Nephron progenitor cell (in vitro differentiated cells): ENCODE results near the gene NSF.

ENCODE experiments used
- DNase-seq: peaks from one replicate; pipeline ENCODE4 v3.0.0; 2021
- H3K27ac Mint-ChIP-seq: 2 replicates; pipeline ENCODE4 v1.8.0; 2021; ENCODE audit warnings: mild to moderate bottlenecking, moderate library complexity, mixed read lengths
- H3K27me3 Mint-ChIP-seq: 2 replicates; pipeline ENCODE4 v1.8.0; 2021; ENCODE audit warnings: mild to moderate bottlenecking, low read depth, mixed read lengths; ENCODE audit not compliant: poor library complexity
- H3K36me3 Mint-ChIP-seq: 2 replicates; pipeline ENCODE4 v1.8.0; 2021; ENCODE audit warnings: low read depth, mixed read lengths
- H3K4me1 Mint-ChIP-seq: 2 replicates; pipeline ENCODE4 v1.8.0; 2021; ENCODE audit warnings: mixed read lengths
- H3K4me3 Mint-ChIP-seq: 2 replicates; pipeline ENCODE4 v1.8.0; 2021; ENCODE audit warnings: mild to moderate bottlenecking, moderate library complexity, mixed read lengths
- H3K9me3 Mint-ChIP-seq: 2 replicates; pipeline ENCODE4 v1.8.0; 2021; ENCODE audit warnings: mild to moderate bottlenecking, moderate library complexity, mixed read lengths
- TF ChIP-seq, protein P1 (sequence below): fragments of 200-600 bp; sonication (generic); IDR thresholded peaks from 2 replicates; pipeline ENCODE4 v1.5.0; 2021; ENCODE audit warnings: antibody characterized with exemption

NSF gene

DNA sequence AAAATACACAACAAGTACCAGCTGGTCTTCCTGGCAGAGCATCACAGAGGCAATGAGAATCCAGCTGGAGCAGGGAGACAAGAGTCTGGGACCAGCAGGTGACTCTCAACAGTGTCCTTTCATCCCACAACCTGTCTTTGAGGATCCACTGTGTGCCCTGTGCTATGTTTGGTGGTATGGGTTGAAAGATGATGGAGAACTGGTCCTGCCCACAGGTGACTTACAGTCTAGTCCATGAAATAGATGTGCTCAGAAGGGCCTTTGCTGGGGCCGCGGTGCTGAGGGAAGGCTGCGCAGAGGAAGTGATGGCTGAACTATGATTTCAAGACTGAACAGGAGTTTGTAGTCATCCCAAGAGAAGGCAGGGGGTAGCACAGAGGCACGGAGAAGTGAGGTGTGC, 210.1 kb downstream of the NSF start:
- Mint-ChIP-seq H3K36me3 (no peaks in the 10 kb centered on the region), H3K4me1 (peaks cover 4% of the 10 kb centered on the region), H3K27me3 (peaks cover 7% of the 10 kb centered on the region), H3K9me3 (no peaks in the 10 kb centered on the region), H3K4me3 (no peak overlapping the region), H3K27ac (no peak overlapping the region)
- TF ChIP-seq, protein P1, sequence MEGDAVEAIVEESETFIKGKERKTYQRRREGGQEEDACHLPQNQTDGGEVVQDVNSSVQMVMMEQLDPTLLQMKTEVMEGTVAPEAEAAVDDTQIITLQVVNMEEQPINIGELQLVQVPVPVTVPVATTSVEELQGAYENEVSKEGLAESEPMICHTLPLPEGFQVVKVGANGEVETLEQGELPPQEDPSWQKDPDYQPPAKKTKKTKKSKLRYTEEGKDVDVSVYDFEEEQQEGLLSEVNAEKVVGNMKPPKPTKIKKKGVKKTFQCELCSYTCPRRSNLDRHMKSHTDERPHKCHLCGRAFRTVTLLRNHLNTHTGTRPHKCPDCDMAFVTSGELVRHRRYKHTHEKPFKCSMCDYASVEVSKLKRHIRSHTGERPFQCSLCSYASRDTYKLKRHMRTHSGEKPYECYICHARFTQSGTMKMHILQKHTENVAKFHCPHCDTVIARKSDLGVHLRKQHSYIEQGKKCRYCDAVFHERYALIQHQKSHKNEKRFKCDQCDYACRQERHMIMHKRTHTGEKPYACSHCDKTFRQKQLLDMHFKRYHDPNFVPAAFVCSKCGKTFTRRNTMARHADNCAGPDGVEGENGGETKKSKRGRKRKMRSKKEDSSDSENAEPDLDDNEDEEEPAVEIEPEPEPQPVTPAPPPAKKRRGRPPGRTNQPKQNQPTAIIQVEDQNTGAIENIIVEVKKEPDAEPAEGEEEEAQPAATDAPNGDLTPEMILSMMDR: no peak
- DNase-seq: no peak

DNA sequence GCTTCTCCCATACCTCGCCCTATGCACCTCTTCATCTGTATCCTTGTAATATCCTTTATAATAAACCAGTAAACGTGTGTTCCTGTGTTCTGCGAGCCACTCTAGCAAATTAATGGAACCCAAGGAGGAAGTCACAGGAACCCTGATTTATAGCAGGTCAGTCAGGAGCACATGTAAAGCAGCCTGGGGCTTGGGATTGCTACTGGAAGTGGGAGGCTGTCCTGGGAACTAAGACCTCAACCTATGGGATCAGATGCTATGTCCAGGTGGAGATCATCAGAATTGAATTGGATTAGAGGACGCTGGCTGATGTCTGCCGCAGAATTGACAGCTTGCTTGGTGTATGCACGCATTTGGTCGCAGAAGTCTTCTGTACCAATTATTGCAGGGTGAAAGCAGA, 212.3 kb downstream of the NSF start:
- H3K9me3 Mint-ChIP-seq: no peaks in the 10 kb centered on the region
- H3K27ac Mint-ChIP-seq: no peak overlapping the region
- H3K27me3 Mint-ChIP-seq: peaks cover 11% of the 10 kb centered on the region
- TF ChIP-seq, protein P1: no peak
- H3K4me3 Mint-ChIP-seq: no peak overlapping the region
- H3K4me1 Mint-ChIP-seq: no peaks in the 10 kb centered on the region
- DNase-seq: no peak
- no peaks in the 10 kb centered on the region for H3K36me3 Mint-ChIP-seq

DNA sequence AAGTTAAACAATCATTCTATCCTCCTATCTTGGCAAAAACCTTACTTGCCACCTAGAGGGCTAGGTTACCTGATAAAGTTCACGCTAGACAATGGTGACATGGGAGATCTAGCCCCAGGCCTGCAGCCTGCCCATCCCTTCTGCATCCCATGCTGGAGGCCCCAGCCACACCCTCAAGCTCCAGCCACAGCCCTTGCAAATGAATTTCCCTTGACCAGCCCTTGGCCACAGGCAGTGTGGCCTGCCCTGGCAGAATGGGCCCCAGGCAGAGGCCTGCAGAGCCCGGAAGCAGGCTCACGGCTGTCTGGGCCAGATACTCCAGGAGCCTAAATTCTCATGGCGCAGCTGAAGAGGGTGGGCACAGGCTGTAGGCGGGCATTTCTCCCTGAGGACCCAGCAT, 213.1 kb downstream of the NSF start:
- no peaks in the 10 kb centered on the region for H3K9me3 Mint-ChIP-seq
- DNase-seq: no peak
- peaks cover 3% of the 10 kb centered on the region for H3K4me1 Mint-ChIP-seq
- TF ChIP-seq, protein P1: no peak
- H3K27me3 Mint-ChIP-seq: peaks cover 11% of the 10 kb centered on the region
- H3K27ac Mint-ChIP-seq: no peak overlapping the region
- H3K4me3 Mint-ChIP-seq: no peak overlapping the region
- no peaks in the 10 kb centered on the region for H3K36me3 Mint-ChIP-seq

DNA sequence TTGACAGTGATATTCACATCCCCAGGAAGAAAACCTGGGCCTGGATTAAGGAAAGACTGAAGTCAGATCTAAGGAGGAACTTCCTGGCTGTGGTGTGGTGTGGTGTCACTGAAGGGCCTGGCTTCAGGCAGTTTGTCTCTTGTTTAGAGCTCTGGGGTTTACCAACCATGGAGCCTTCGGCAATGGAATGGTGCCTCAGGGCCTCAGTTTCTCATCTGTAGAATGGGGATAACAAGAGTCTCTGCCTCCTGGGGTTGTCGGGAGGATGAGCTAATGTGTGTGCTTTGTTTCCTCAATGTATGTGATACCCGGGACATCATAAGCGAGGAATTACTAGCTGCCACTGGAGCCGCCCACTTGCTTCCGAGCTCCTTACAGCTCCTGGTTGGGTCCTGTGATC, 215.3 kb downstream of the NSF start:
- Mint-ChIP-seq H3K27ac (no peak overlapping the region), H3K27me3 (peaks cover 19% of the 10 kb centered on the region), H3K4me1 (peaks cover 22% of the 10 kb centered on the region), H3K4me3 (no peak overlapping the region), H3K9me3 (no peaks in the 10 kb centered on the region), H3K36me3 (no peaks in the 10 kb centered on the region)
- DNase-seq: no peak
- TF ChIP-seq, protein P1: no peak
